ENCODE results near the gene ADCY9. TPM values are rescaled to one million over a fixed set of nuclear protein-coding genes. Genes with fewer than 3 reads are reported as not detected.
A peak's percentile ranks its signal among the peaks of the same experiment; 100 is the strongest.
"Not testable (repeated sequence)": the region's sequence is repeated elsewhere in the genome, so short reads cannot be mapped to it uniquely, and the experiment has no call there.

Gene ADCY9
- total RNA-seq, 1 donor from 2014 or later: 28.4 TPM

GRCh38 chr16:4071686-4072561 lies 44.3 kb downstream of the ADCY9 start:
- DNase-seq (ENCODE audit: low read depth): no peak

GRCh38 chr16:4070936-4071335 lies 45.3 kb downstream of the ADCY9 start:
- DNase-seq (ENCODE audit: low read depth): no peak

- DNase-seq (ENCODE audit: low read depth): peak; percentile 49
These were observed 48.8 kb downstream of the ADCY9 start for GRCh38 chr16:4067262-4068001.

GRCh38 chr16:4064950-4065352 lies 51.3 kb downstream of the ADCY9 start:
- DNase-seq (ENCODE audit: low read depth): no peak

GRCh38 chr16:4062212-4062802 lies 53.9 kb downstream of the ADCY9 start:
- DNase-seq (ENCODE audit: low read depth): no peak

GRCh38 chr16:4060823-4061222 lies 55.4 kb downstream of the ADCY9 start:
- DNase-seq (ENCODE audit: low read depth): no peak

- no peak for DNase-seq (ENCODE audit: low read depth)
These were observed 56.2 kb downstream of the ADCY9 start for GRCh38 chr16:4060009-4060408.

GRCh38 chr16:4058386-4058785 lies 57.9 kb downstream of the ADCY9 start:
- no peak for DNase-seq (ENCODE audit: low read depth)

GRCh38 chr16:4057439-4057877 lies 58.8 kb downstream of the ADCY9 start:
- no peak for DNase-seq (ENCODE audit: low read depth)

- DNase-seq (ENCODE audit: low read depth): no peak
These were observed 59.8 kb downstream of the ADCY9 start for GRCh38 chr16:4056161-4057105.

- DNase-seq (ENCODE audit: low read depth): no peak
These were observed 60.5 kb downstream of the ADCY9 start for GRCh38 chr16:4055748-4056147.

GRCh38 chr16:4053301-4053845 lies 62.9 kb downstream of the ADCY9 start:
- DNase-seq (ENCODE audit: low read depth): peak; percentile 99

GRCh38 chr16:4052801-4053293 lies 63.4 kb downstream of the ADCY9 start:
- peak; percentile 76 for DNase-seq (ENCODE audit: low read depth)

- DNase-seq (ENCODE audit: low read depth): no peak
These were observed 64.1 kb downstream of the ADCY9 start for GRCh38 chr16:4052096-4052495.

- no peak for DNase-seq (ENCODE audit: low read depth)
These were observed 64.7 kb downstream of the ADCY9 start for GRCh38 chr16:4051591-4051990.

GRCh38 chr16:4049031-4049430 lies 67.2 kb downstream of the ADCY9 start:
- no peak for DNase-seq (ENCODE audit: low read depth)

- DNase-seq (ENCODE audit: low read depth): no peak
These were observed 67.8 kb downstream of the ADCY9 start for GRCh38 chr16:4048481-4048880.

- DNase-seq (ENCODE audit: low read depth): no peak
These were observed 70.0 kb downstream of the ADCY9 start for GRCh38 chr16:4046221-4046620.

- DNase-seq (ENCODE audit: low read depth): not testable (repeated sequence)
These were observed 70.7 kb downstream of the ADCY9 start for GRCh38 chr16:4045561-4045960.

GRCh38 chr16:4042581-4042980 lies 73.7 kb downstream of the ADCY9 start:
- DNase-seq (ENCODE audit: low read depth): no peak
